ENCODE data around the gene CNTNAP2. TPM values are rescaled to one million over a fixed set of nuclear protein-coding genes. Genes with fewer than 3 reads are reported as not detected.

Gene CNTNAP2
- total RNA-seq, 1 donor = 7.6 TPM

GRCh38 chr7:148162808-148163207 is 2046.2 kb downstream of the CNTNAP2 start:
- no peaks in the 10 kb centered on the region for H3K27me3 ChIP-seq (ENCODE audit: insufficient read depth, low read length)
- no peak overlapping the region for H2AFZ ChIP-seq (ENCODE audit: low read length)
- TF ChIP-seq CTCF (IDR thresholded peaks at IDR 0.05; ENCODE audit: extremely low read depth, low read depth, low read length) = no peak
- H3K9me3 ChIP-seq (ENCODE audit: low read depth, low read length) = no peaks in the 10 kb centered on the region
- DNase-seq (ENCODE audit: insufficient read length, low spot score, missing footprints) = no peak
- H3K36me3 ChIP-seq (ENCODE audit: insufficient read depth, low read length) = no peaks in the 10 kb centered on the region
- H3K4me3 ChIP-seq (ENCODE audit: insufficient read depth, low read length) = no peak overlapping the region
- no peak overlapping the region for H3K4me2 ChIP-seq (ENCODE audit: insufficient read depth, low read length)
- H3K4me1 ChIP-seq (ENCODE audit: insufficient read depth, low read length) = no peaks in the 10 kb centered on the region
- H3K79me2 ChIP-seq (ENCODE audit: insufficient read depth, low read length) = no peaks in the 10 kb centered on the region
- H3K27ac ChIP-seq (ENCODE audit: low read depth, low read length) = no peak overlapping the region
- no peaks in the 10 kb centered on the region for H4K20me1 ChIP-seq (ENCODE audit: insufficient read depth, low read length)

- H3K79me2 ChIP-seq (ENCODE audit: insufficient read depth, low read length) = no peaks in the 10 kb centered on the region
- no peak overlapping the region for H3K27ac ChIP-seq (ENCODE audit: low read depth, low read length)
- H3K36me3 ChIP-seq (ENCODE audit: insufficient read depth, low read length) = no peaks in the 10 kb centered on the region
- H3K4me2 ChIP-seq (ENCODE audit: insufficient read depth, low read length) = no peak overlapping the region
- no peaks in the 10 kb centered on the region for H3K27me3 ChIP-seq (ENCODE audit: insufficient read depth, low read length)
- no peak overlapping the region for H3K4me3 ChIP-seq (ENCODE audit: insufficient read depth, low read length)
- no peak overlapping the region for H2AFZ ChIP-seq (ENCODE audit: low read length)
- H3K4me1 ChIP-seq (ENCODE audit: insufficient read depth, low read length) = no peaks in the 10 kb centered on the region
- no peak for DNase-seq (ENCODE audit: insufficient read length, low spot score, missing footprints)
- no peaks in the 10 kb centered on the region for H4K20me1 ChIP-seq (ENCODE audit: insufficient read depth, low read length)
- no peak for TF ChIP-seq CTCF (IDR thresholded peaks at IDR 0.05; ENCODE audit: extremely low read depth, low read depth, low read length)
- no peaks in the 10 kb centered on the region for H3K9me3 ChIP-seq (ENCODE audit: low read depth, low read length)
Observed at GRCh38 chr7:148163246-148163645, 2046.6 kb downstream of the CNTNAP2 start.

GRCh38 chr7:148172920-148173319 is 2056.3 kb downstream of the CNTNAP2 start:
- no peak overlapping the region for H2AFZ ChIP-seq (ENCODE audit: low read length)
- H3K79me2 ChIP-seq (ENCODE audit: insufficient read depth, low read length) = no peaks in the 10 kb centered on the region
- no peaks in the 10 kb centered on the region for H3K27me3 ChIP-seq (ENCODE audit: insufficient read depth, low read length)
- no peaks in the 10 kb centered on the region for H3K36me3 ChIP-seq (ENCODE audit: insufficient read depth, low read length)
- H3K4me1 ChIP-seq (ENCODE audit: insufficient read depth, low read length) = no peaks in the 10 kb centered on the region
- no peaks in the 10 kb centered on the region for H4K20me1 ChIP-seq (ENCODE audit: insufficient read depth, low read length)
- no peak overlapping the region for H3K27ac ChIP-seq (ENCODE audit: low read depth, low read length)
- no peak overlapping the region for H3K4me2 ChIP-seq (ENCODE audit: insufficient read depth, low read length)
- TF ChIP-seq CTCF (IDR thresholded peaks at IDR 0.05; ENCODE audit: extremely low read depth, low read depth, low read length) = no peak
- H3K4me3 ChIP-seq (ENCODE audit: insufficient read depth, low read length) = no peak overlapping the region
- DNase-seq (ENCODE audit: insufficient read length, low spot score, missing footprints) = no peak
- no peaks in the 10 kb centered on the region for H3K9me3 ChIP-seq (ENCODE audit: low read depth, low read length)

DNA sequence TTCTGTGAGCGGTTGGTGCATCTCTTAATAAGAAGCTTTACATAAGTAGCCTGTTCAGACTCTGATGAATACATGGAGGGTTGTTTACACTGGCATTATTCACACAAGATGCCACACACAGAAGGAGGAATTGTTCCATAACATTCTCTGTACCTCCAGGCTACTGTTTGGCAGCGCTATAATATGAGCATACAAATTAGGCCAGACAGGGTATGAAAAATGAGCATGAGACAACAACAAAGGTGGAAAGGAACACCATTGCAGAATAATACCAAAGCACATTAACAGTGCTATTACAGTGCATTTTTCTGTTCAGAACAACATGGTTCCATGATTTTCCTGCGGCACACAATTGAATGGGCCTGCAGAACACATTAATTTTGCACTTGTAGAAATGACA is 2056.8 kb downstream of the CNTNAP2 start:
- no peaks in the 10 kb centered on the region for H3K9me3 ChIP-seq (ENCODE audit: low read depth, low read length)
- no peak overlapping the region for H3K27ac ChIP-seq (ENCODE audit: low read depth, low read length)
- no peaks in the 10 kb centered on the region for H3K79me2 ChIP-seq (ENCODE audit: insufficient read depth, low read length)
- H4K20me1 ChIP-seq (ENCODE audit: insufficient read depth, low read length) = no peaks in the 10 kb centered on the region
- H2AFZ ChIP-seq (ENCODE audit: low read length) = no peak overlapping the region
- H3K27me3 ChIP-seq (ENCODE audit: insufficient read depth, low read length) = no peaks in the 10 kb centered on the region
- no peaks in the 10 kb centered on the region for H3K4me1 ChIP-seq (ENCODE audit: insufficient read depth, low read length)
- no peak overlapping the region for H3K4me3 ChIP-seq (ENCODE audit: insufficient read depth, low read length)
- no peak overlapping the region for H3K4me2 ChIP-seq (ENCODE audit: insufficient read depth, low read length)
- no peak for DNase-seq (ENCODE audit: insufficient read length, low spot score, missing footprints)
- no peak for TF ChIP-seq CTCF (IDR thresholded peaks at IDR 0.05; ENCODE audit: extremely low read depth, low read depth, low read length)
- H3K36me3 ChIP-seq (ENCODE audit: insufficient read depth, low read length) = no peaks in the 10 kb centered on the region
